Measurements from ENCODE around the gene IL1RL2.

The IL1RL2 gene

GRCh38 chr2:102158011-102158755 is 28.6 kb upstream of the IL1RL2 start:
- no peak for DNase-seq (ENCODE audit: low spot score)

GRCh38 chr2:102159295-102159694 is 27.5 kb upstream of the IL1RL2 start:
- no peak for DNase-seq (ENCODE audit: low spot score)

GRCh38 chr2:102166189-102166845 is 20.5 kb upstream of the IL1RL2 start:
- peak; percentile 41 for DNase-seq (ENCODE audit: low spot score)

- no peak for DNase-seq (ENCODE audit: low spot score)
Measured at GRCh38 chr2:102168026-102168771, 18.6 kb upstream of the IL1RL2 start.

GRCh38 chr2:102171946-102172345 is 14.9 kb upstream of the IL1RL2 start:
- DNase-seq (ENCODE audit: low spot score), result no peak

- no peak for DNase-seq (ENCODE audit: low spot score)
Measured at GRCh38 chr2:102172745-102173144, 14.1 kb upstream of the IL1RL2 start.

GRCh38 chr2:102176172-102176571 is 10.7 kb upstream of the IL1RL2 start:
- DNase-seq (ENCODE audit: low spot score), result no peak

- no peak for DNase-seq (ENCODE audit: low spot score)
Measured at GRCh38 chr2:102177814-102178478, 8.9 kb upstream of the IL1RL2 start.

GRCh38 chr2:102179061-102179460 is 7.8 kb upstream of the IL1RL2 start:
- DNase-seq (ENCODE audit: low spot score), result no peak

GRCh38 chr2:102179788-102180686 is 6.8 kb upstream of the IL1RL2 start:
- DNase-seq (ENCODE audit: low spot score), result no peak

GRCh38 chr2:102180687-102180999 is 6.2 kb upstream of the IL1RL2 start:
- DNase-seq (ENCODE audit: low spot score), result no peak

- no peak for DNase-seq (ENCODE audit: low spot score)
Measured at GRCh38 chr2:102181376-102181775, 5.4 kb upstream of the IL1RL2 start.

- no peak for DNase-seq (ENCODE audit: low spot score)
Measured at GRCh38 chr2:102181919-102182635, 4.7 kb upstream of the IL1RL2 start.

GRCh38 chr2:102184018-102184417 is 2.8 kb upstream of the IL1RL2 start:
- DNase-seq (ENCODE audit: low spot score), result no peak

GRCh38 chr2:102184568-102184967 is 2.3 kb upstream of the IL1RL2 start:
- DNase-seq (ENCODE audit: low spot score), result no peak

GRCh38 chr2:102185347-102185746 is 1.5 kb upstream of the IL1RL2 start:
- DNase-seq (ENCODE audit: low spot score), result no peak

- no peak for DNase-seq (ENCODE audit: low spot score)
Measured at GRCh38 chr2:102187496-102188150, 800 bp downstream of the IL1RL2 start.

GRCh38 chr2:102190430-102191107 is 3.7 kb downstream of the IL1RL2 start:
- DNase-seq (ENCODE audit: low spot score), result no peak

GRCh38 chr2:102191501-102191900 is 4.7 kb downstream of the IL1RL2 start:
- DNase-seq (ENCODE audit: low spot score), result no peak

GRCh38 chr2:102193074-102193473 is 6.3 kb downstream of the IL1RL2 start:
- no peak for DNase-seq (ENCODE audit: low spot score)
